Endothelial cell of umbilical vein (primary cell): Measurements from ENCODE around the gene ZFHX2.

Experiments used
- EZH2 ChIP-seq: IDR thresholded peaks from 2 replicates; pipeline ENCODE4 v1.6.1; 2012; ENCODE audit warnings: borderline replicate concordance, low read depth, mild to moderate bottlenecking, moderate library complexity, low read length, inconsistent platforms; ENCODE audit not compliant: severe bottlenecking
- MYC ChIP-seq: IDR thresholded peaks from one replicate; pipeline ENCODE4 v1.6.1; 2011; ENCODE audit warnings: mild to moderate bottlenecking, low read depth, low read length
- POLR2A ChIP-seq: IDR thresholded peaks from 2 replicates; pipeline ENCODE4 v1.6.1; 2012; ENCODE audit warnings: low read depth, mild to moderate bottlenecking, control low read depth, low read length
- POLR2AphosphoS5 ChIP-seq: IDR thresholded peaks from 2 replicates; pipeline ENCODE4 v1.6.1; 2012; ENCODE audit warnings: low read depth, mild to moderate bottlenecking, control low read depth, low read length, moderate library complexity; ENCODE audit not compliant: insufficient read depth
- TF ChIP-seq, protein P1 (sequence below), 2 donors: IDR thresholded peaks; 1 replicate in 1 of 2; 2 replicates in 1 of 2; pipeline ENCODE4 v1.5.1; 2011; ENCODE audit warnings: low read length in 2 of 2, mild to moderate bottlenecking in 2 of 2, moderate library complexity in 2 of 2, control low read depth in 1 of 2, inconsistent platforms in 1 of 2, low read depth in 1 of 2; ENCODE audit not compliant: insufficient read depth in 1 of 2; ENCODE audit errors: extremely low read depth in 1 of 2

DNA sequence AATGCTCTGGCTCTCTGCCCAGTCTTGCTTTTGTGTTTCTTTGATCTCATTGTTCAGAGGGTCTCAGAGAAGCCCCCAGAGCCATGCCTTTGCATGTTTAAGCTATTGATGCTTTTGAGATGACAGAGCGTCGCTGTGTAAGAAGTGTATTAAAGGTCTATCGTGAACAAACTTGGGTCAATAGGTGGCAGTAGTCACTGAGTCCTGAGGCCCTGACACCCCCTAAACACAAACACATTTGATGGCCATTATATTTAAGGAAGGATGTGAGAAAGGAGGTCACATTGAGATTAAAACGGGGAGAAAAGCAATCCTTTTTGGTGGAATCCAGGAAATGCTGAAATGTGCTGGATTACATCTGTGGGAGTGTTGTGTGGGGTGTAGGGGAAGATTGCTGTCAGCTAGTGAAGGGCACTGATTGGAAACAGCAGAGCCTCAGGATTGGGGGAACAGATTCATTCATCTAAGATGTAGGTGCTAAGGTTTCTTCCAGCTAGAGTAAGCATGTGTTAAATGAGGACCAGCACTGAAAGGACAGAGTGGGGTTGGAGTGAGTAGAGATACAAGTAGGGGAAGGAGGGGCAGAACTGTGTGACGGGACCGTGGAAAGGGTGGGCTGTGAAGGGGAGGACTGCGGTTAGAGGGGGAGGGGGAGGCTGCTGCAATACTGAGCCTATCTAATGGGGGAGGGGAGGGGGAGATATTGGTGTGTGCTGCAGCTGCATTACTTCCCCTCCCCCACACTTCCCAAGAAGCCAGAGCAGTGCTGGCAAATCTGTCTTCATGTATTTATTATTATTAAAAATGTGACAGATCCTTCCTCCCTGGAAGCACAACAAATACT lies 69.4 kb downstream of the ZFHX2 start:
- no peak for TF ChIP-seq MYC
- TF ChIP-seq, protein P1, sequence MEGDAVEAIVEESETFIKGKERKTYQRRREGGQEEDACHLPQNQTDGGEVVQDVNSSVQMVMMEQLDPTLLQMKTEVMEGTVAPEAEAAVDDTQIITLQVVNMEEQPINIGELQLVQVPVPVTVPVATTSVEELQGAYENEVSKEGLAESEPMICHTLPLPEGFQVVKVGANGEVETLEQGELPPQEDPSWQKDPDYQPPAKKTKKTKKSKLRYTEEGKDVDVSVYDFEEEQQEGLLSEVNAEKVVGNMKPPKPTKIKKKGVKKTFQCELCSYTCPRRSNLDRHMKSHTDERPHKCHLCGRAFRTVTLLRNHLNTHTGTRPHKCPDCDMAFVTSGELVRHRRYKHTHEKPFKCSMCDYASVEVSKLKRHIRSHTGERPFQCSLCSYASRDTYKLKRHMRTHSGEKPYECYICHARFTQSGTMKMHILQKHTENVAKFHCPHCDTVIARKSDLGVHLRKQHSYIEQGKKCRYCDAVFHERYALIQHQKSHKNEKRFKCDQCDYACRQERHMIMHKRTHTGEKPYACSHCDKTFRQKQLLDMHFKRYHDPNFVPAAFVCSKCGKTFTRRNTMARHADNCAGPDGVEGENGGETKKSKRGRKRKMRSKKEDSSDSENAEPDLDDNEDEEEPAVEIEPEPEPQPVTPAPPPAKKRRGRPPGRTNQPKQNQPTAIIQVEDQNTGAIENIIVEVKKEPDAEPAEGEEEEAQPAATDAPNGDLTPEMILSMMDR (IDR thresholded peaks at IDR 0.05; ENCODE audit: extremely low read depth in 1 of 2, insufficient read depth in 1 of 2, low read depth in 1 of 2, low read length in 2 of 2): no peak
- no peak for TF ChIP-seq POLR2A
- no peak for TF ChIP-seq EZH2
- no peak for TF ChIP-seq POLR2AphosphoS5
